AG04450 (cell line): ENCODE measurements around the gene GPLD1. TPM values are rescaled to one million over a fixed set of nuclear protein-coding genes. Genes with fewer than 3 reads are reported as not detected.

Experiments
- CTCF ChIA-PET: fragments of 300-600, 350-600 bp; formaldehyde crosslinking; extraction: SDS; loops from one replicate; lab custom pipeline; 2022; ENCODE audit warnings: antibody characterized with exemption, inconsistent platforms; lab: Charles Lee
- POLR2A ChIA-PET: fragments of 350-600 bp; formaldehyde crosslinking; extraction: SDS; loops from one replicate; lab custom pipeline; 2021; ENCODE audit warnings: antibody characterized with exemption, inconsistent platforms; lab: Yijun Ruan, JAX
- DNase-seq: peaks from one replicate; pipeline ENCODE4 v3.0.0-alpha.2; 2011; ENCODE audit warnings: low read depth, low spot score
- H3K27ac ChIP-seq: one replicate; pipeline ENCODE4 v1.5.1; 2012; ENCODE audit warnings: low read depth, low read length, control low read depth
- H3K27me3 ChIP-seq: one replicate; pipeline ENCODE4 v1.6.0; 2012; ENCODE audit warnings: low read length; ENCODE audit not compliant: control insufficient read depth, insufficient read depth
- H3K4me3 ChIP-seq: 2 replicates; pipeline ENCODE4 v1.5.1; 2011; ENCODE audit warnings: mild to moderate bottlenecking, low read depth, low read length, control low read depth
- H3K9me3 ChIP-seq: 2 replicates; pipeline ENCODE4 v1.5.1; 2012; ENCODE audit warnings: low read length; ENCODE audit not compliant: control insufficient read depth, insufficient read depth
- CTCF ChIP-seq: IDR thresholded peaks from 2 replicates; pipeline ENCODE4 v1.5.1; 2011; ENCODE audit warnings: low read depth, low read length, control low read depth, inconsistent platforms
- polyA plus RNA-seq: library from polyadenylated mRNA; depleted of rRNA; stranded (reverse); fragments of >200 nt; gene quantifications from 2 replicates; pipeline ENCODE4 v1.2.3, GENCODE V29; 2011

GPLD1 gene
- polyA plus RNA-seq, 1 experiment = 0.04 TPM

DNA sequence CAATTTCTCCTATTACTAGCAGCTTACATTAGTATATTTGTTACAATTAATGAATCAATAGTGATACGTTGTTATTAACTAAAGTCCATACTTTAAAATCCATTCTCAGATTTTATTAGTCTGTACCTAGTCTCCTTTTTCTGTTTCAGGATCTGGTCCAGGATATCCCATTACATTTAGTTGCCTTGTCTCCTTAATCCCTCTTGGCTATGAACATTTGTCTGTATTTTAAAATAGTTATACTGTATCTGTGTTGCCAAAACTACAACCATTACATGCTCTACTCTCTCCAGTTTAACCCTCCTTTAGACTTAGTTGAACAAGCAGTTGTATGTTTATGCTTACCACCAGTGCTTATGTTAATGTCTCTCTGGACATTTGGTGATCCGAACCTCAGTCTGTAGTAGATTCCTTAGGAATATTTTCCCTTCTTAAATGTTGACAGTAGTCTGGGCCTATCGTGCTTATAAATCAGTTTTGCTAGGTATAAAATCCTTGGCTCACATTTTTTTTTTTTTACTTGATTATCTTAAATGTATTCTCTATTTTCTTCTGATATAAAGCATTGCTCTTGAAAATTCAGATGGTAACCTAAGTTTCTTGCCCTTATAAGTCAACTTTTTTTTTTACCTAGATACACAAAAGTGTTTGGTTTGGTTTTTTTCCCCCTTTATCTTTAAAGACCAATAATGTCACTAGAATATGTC, 17.6 kb upstream of the GPLD1 start:
- ChIA-PET POLR2A (no interaction called here), CTCF (interaction anchor here (0.6 kb wide), 1 partner anchor 181 kb away, joined by 3 read pairs; no protein-coding TSS in a partner anchor)
- no peak for TF ChIP-seq CTCF

DNA sequence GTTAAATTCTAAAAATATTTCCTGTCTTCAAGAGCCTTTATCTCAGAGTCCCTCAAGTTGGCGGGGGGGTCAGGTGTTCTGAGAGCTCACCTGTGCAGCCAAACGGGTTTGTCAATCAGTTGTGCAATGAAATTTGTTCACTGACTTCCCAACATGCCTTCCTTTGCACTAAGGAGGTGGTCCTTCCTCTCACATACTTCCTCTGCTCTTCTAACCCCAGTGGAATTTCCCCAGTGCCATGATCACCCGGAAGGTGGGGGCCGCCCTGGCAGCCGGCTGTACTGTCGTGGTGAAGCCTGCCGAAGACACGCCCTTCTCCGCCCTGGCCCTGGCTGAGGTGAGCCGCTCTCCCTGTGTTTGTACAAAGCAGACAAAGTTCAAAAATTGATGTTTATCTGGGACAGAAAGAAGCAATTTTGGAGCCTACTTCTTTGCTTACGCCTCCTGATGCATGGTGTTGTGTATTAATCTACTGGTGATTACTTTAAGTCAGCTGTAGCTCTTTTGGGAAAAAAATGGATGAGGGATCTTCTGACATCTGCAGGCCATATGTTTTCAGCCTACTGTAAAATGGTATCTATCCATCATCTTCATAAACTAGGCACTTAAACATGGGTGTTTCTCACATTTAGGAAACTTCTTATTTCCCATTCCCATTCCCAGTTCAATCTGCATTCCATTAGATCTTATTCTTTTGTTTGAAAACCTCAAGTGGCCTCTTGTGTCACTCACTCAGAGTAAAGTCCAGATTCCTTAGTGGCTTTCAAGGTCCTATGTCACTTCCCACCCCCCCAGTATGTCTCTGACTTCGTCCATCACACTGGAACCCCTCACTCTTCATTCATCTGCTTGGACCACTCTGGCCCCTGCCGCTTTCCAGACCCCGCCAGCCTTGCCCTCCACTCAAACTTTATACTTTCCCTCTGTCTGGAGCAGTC, 15.5 kb upstream of the GPLD1 start:
- Histone ChIP-seq H3K27ac (no peak overlapping the region), H3K4me3 (no peak overlapping the region), H3K9me3 (no peaks in the 10 kb centered on the region), H3K27me3 (no peaks in the 10 kb centered on the region)
- CTCF ChIA-PET = interaction anchor here (0.6 kb wide), 1 partner anchor 13 kb away, joined by 12 read pairs; no protein-coding TSS in a partner anchor
- POLR2A ChIA-PET = no interaction called here
- TF ChIP-seq CTCF = no peak
- no peak for DNase-seq

More for the DNA sequence above, 17.6 kb upstream of the GPLD1 start:
- H3K4me3 ChIP-seq = no peak overlapping the region
- no peak for DNase-seq
- H3K27ac ChIP-seq = no peak overlapping the region
- H3K27me3 ChIP-seq = no peaks in the 10 kb centered on the region
- no peaks in the 10 kb centered on the region for H3K9me3 ChIP-seq

- no peak for DNase-seq
- no peak for TF ChIP-seq CTCF
- H3K27me3 ChIP-seq = no peaks in the 10 kb centered on the region
- CTCF ChIA-PET = no interaction called here
- POLR2A ChIA-PET = no interaction called here
- no peak overlapping the region for H3K27ac ChIP-seq
- H3K4me3 ChIP-seq = no peak overlapping the region
- no peaks in the 10 kb centered on the region for H3K9me3 ChIP-seq
Measured at GRCh38 chr6:24504287-24504648, 14.9 kb upstream of the GPLD1 start.

- CTCF ChIA-PET = no interaction called here
- TF ChIP-seq CTCF = no peak
Measured at GRCh38 chr6:24501914-24502313, 12.5 kb upstream of the GPLD1 start.

DNA sequence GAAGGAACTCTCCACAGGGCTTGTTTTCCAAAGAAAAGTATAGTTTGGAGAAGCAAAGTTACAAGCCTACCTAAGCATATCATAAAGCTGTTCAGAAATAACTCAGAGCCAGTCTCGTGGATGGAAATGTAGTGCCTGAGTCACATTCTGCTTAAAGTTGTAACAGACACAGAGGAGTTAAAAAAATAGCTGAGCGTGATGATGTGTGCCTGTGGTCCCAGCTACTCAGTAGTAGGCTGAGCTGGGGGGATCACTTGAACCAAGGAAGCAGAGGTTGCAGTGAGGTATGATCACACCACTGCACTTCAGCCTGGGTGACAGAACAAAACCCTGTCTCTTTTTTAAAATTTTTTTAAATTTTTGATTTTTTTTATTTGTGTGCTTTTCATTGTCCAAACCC, 12.0 kb upstream of the GPLD1 start:
- CTCF ChIA-PET = no interaction called here
- no peaks in the 10 kb centered on the region for H3K27me3 ChIP-seq
- H3K4me3 ChIP-seq = no peak overlapping the region
- H3K9me3 ChIP-seq = no peaks in the 10 kb centered on the region; the same call in 1 of the 2 replicates
- H3K27ac ChIP-seq = no peak overlapping the region
- no peak for DNase-seq
- TF ChIP-seq CTCF = no peak
- POLR2A ChIA-PET = no interaction called here

More at GRCh38 chr6:24501914-24502313, 12.5 kb upstream of the GPLD1 start:
- no peaks in the 10 kb centered on the region; the same call in 1 of the 2 replicates for H3K9me3 ChIP-seq
- DNase-seq = no peak
- POLR2A ChIA-PET = no interaction called here
- no peak overlapping the region for H3K4me3 ChIP-seq
- no peaks in the 10 kb centered on the region for H3K27me3 ChIP-seq
- H3K27ac ChIP-seq = no peak overlapping the region
